Neutrophil (primary cell): ENCODE data around the gene URI1.

Experiments
- H3K27ac ChIP-seq: fragments of 200-600 bp; sonication (generic); 2 replicates; pipeline ENCODE4 v1.5.1; 2016; ENCODE audit warnings: mild to moderate bottlenecking, moderate library complexity
- H3K27me3 ChIP-seq: fragments of 200-600 bp; sonication (generic); 2 replicates; pipeline ENCODE4 v1.6.0; 2016; ENCODE audit warnings: mild to moderate bottlenecking
- H3K36me3 ChIP-seq: fragments of 200-600 bp; sonication (generic); 2 replicates; pipeline ENCODE4 v1.5.1; 2017
- H3K4me1 ChIP-seq, 2 experiments: fragments of 200-600 bp in 1 of 2; sonication (generic) in 1 of 2; 1 replicate in 1 of 2; 2 replicates in 1 of 2; pipeline versions ENCODE4 v1.5.1 to v1.6.1; 2013 to 2016; ENCODE audit warnings: low read depth in 1 of 2, low read length in 1 of 2, mild to moderate bottlenecking in 1 of 2, moderate library complexity in 1 of 2; ENCODE audit not compliant: control insufficient read depth in 1 of 2, insufficient read depth in 1 of 2
- H3K4me3 ChIP-seq, 2 experiments: fragments of 200-600 bp in 1 of 2; sonication (generic) in 1 of 2; 1 replicate in 1 of 2; 2 replicates in 1 of 2; pipeline ENCODE4 v1.5.1; 2013 to 2016; ENCODE audit warnings: low read depth in 1 of 2, low read length in 1 of 2, mild to moderate bottlenecking in 1 of 2, moderate library complexity in 1 of 2
- H3K9me3 ChIP-seq: fragments of 200-600 bp; sonication (generic); 2 replicates; pipeline ENCODE4 v1.5.1; 2016
- TF ChIP-seq, protein P1 (sequence below): fragments of 200-600 bp; sonication (generic); IDR thresholded peaks from 2 replicates; pipeline ENCODE4 v1.5.1; 2016; ENCODE audit warnings: antibody characterized with exemption

URI1 gene

DNA sequence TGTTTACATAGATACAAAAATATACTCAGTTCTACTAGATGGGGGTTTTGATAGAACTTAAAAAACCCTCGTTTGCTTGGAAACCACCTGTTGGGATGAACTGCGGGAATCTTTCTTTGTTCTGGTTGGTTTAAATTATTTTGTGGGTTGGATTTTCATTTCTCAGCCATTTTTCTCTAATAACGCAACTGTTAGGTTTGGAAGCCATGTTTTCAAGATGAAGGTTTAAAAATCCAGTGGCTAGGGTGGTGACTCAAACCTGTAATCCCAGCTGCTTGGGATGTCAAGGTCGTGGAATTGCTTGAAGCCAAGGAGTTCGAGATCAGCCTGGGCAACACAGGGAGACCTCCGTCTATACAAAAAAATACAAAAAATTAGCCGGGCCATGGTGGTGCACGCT, 1.6 kb downstream of the URI1 start:
- Histone ChIP-seq H3K9me3 (no peaks in the 10 kb centered on the region), H3K4me1 (peaks cover 12 to 16% of the 10 kb centered on the region in 2 experiments), H3K36me3 (no peaks in the 10 kb centered on the region), H3K27me3 (peaks cover 8% of the 10 kb centered on the region), H3K27ac (no peak overlapping the region), H3K4me3 (no peak overlapping the region)
- TF ChIP-seq, protein P1, sequence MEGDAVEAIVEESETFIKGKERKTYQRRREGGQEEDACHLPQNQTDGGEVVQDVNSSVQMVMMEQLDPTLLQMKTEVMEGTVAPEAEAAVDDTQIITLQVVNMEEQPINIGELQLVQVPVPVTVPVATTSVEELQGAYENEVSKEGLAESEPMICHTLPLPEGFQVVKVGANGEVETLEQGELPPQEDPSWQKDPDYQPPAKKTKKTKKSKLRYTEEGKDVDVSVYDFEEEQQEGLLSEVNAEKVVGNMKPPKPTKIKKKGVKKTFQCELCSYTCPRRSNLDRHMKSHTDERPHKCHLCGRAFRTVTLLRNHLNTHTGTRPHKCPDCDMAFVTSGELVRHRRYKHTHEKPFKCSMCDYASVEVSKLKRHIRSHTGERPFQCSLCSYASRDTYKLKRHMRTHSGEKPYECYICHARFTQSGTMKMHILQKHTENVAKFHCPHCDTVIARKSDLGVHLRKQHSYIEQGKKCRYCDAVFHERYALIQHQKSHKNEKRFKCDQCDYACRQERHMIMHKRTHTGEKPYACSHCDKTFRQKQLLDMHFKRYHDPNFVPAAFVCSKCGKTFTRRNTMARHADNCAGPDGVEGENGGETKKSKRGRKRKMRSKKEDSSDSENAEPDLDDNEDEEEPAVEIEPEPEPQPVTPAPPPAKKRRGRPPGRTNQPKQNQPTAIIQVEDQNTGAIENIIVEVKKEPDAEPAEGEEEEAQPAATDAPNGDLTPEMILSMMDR, result no peak

DNA sequence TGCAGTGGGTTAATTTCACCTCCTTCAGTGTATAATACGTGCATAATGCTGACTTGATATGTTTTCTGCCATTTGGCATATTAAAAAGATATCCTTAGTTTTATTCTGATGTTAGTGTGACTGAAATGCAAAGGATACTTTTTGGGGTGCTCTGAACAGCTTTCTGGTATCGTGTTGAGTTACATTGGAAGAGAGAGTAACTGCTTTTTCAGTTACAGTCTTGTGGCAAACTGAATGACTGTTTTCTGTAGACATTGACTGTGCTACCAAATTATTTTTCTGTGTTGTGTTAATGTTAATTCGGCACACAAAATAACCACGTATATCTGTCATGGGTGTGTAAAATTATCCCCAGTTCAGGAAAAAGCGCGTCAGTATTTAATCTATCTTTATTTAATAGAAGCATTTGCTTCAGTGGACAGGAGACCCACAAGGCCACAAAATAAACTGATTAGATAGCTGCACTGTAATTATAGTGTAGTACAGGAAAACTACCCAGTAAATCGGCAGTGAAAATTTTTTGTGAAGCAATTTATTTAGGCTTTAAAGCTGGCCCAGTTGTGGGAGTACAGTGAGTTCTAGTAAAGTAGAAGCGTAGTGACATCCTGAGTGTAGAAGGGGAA, 2.5 kb downstream of the URI1 start:
- Histone ChIP-seq H3K9me3 (no peaks in the 10 kb centered on the region), H3K36me3 (no peaks in the 10 kb centered on the region), H3K27me3 (peaks cover 8% of the 10 kb centered on the region), H3K4me1 (peaks cover 12 to 16% of the 10 kb centered on the region in 2 experiments), H3K4me3 (no peak overlapping the region), H3K27ac (no peak overlapping the region)
- TF ChIP-seq, protein P1, result no peak

DNA sequence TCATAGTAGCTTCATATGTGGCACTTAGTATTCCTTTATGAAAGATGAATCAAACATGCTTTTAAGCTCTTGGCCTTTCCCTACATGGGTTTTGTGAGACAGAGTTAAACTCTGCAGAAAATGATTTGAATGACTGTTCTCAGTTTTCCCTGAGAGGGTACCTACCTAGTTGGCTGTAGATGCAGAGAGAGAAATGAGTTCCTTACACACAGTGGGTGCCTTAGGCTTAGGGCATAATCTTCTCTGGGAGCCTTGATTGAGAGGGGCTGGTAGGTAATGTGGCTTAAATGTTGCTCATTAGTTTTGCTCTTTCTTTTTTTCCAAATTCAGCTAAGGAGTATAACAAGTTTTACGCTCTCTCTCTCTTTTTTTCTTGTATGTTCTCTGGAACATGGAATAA, 3.0 kb downstream of the URI1 start:
- Histone ChIP-seq H3K27me3 (peaks cover 8% of the 10 kb centered on the region), H3K4me3 (no peak overlapping the region), H3K27ac (no peak overlapping the region), H3K36me3 (no peaks in the 10 kb centered on the region), H3K4me1 (peaks cover 12 to 16% of the 10 kb centered on the region in 2 experiments), H3K9me3 (no peaks in the 10 kb centered on the region)
- TF ChIP-seq, protein P1, result no peak

DNA sequence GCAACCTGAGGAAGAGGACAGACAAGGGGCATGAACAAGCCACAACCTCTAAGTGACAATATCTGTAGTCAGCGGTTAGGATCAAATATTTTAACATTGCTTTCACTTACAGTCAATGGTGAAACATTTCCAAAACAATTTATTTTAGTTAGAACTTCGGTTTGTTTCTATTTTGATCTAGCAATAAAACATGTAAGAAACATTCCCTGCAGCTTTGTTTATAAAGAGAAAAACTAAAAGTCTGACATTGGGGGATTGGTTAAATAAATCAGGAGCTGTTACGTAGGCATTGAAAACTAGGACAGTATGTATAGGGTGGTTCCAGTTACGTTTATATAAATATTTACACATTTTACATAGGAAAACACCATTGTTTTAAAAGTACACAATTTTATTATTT, 3.4 kb downstream of the URI1 start:
- Histone ChIP-seq H3K4me3 (no peak overlapping the region), H3K9me3 (no peaks in the 10 kb centered on the region), H3K27ac (no peak overlapping the region), H3K36me3 (no peaks in the 10 kb centered on the region), H3K4me1 (peaks cover 12 to 16% of the 10 kb centered on the region in 2 experiments), H3K27me3 (peaks cover 8% of the 10 kb centered on the region)
- TF ChIP-seq, protein P1, result no peak

DNA sequence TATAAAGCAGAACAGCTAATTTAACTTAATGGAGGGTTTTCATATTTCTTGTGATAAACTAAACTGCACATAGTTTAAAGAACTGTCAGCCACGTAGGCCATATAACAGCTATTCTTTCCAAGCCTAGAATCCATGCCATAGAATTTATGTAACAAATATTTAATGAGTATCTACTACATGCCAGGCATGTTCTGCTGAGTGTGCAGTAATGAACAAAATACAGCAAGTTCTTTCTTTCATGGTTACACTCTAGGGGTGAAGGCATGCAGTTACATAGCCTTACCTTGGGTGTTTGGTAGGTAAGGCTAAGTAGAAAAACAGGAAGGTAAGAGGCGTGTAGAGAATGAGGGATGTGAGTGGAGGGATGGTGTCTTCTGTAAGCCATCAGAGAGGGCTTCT, 4.6 kb downstream of the URI1 start:
- Histone ChIP-seq H3K27me3 (no peaks in the 10 kb centered on the region), H3K36me3 (no peaks in the 10 kb centered on the region), H3K27ac (no peak overlapping the region), H3K9me3 (no peaks in the 10 kb centered on the region), H3K4me3 (no peak overlapping the region), H3K4me1 (peaks cover 10 to 11% of the 10 kb centered on the region in 2 experiments)
- TF ChIP-seq, protein P1, result no peak
